Vagina (tissue), 2 donors: ENCODE measurements around the gene ARPC1A.
"Not testable (repeated sequence)": the region's sequence is repeated elsewhere in the genome, so short reads cannot be mapped to it uniquely, and the experiment has no call there.

Experiments used
- CTCF ChIP-seq, 3 experiments: fragments of 450-650 bp in 2 of 3; fragments of 200-600 bp in 1 of 3; sonication (generic) in 1 of 3; IDR thresholded peaks; one replicate each; pipeline ENCODE4 v1.5.1; 2017 to 2019; ENCODE audit warnings: antibody characterized with exemption in 3 of 3, mild to moderate bottlenecking in 2 of 3, moderate library complexity in 2 of 3
- POLR2A ChIP-seq, 2 donors: fragments of 450-650 bp; IDR thresholded peaks; one replicate each; pipeline ENCODE4 v1.6.1; 2017; ENCODE audit warnings: antibody characterized with exemption in 2 of 2, mild to moderate bottlenecking in 2 of 2, moderate library complexity in 2 of 2
- POLR2AphosphoS5 ChIP-seq, 2 donors: sonication (generic); formaldehyde crosslinking; IDR thresholded peaks; one replicate each; pipeline ENCODE4 v1.9.0; 2017; ENCODE audit warnings: antibody characterized with exemption in 2 of 2, mild to moderate bottlenecking in 2 of 2, low read depth in 1 of 2; ENCODE audit not compliant: insufficient read depth in 1 of 2

GRCh38 chr7:99284165-99284564, 41.5 kb upstream of the ARPC1A start:
- TF ChIP-seq POLR2AphosphoS5 (IDR thresholded peaks at IDR 0.05; ENCODE audit: insufficient read depth in 1 of 2, low read depth in 1 of 2); CTCF (IDR thresholded peaks at IDR 0.05); POLR2A (IDR thresholded peaks at IDR 0.05): not testable (repeated sequence)
